Stomach (tissue), 9 donors: Measurements from ENCODE around the gene TM4SF5. TPM values are rescaled to one million over a fixed set of nuclear protein-coding genes. Genes with fewer than 3 reads are reported as not detected.

Source experiments
- DNase-seq, 2 donors: peaks; one replicate each; pipeline versions ENCODE4 v3.0.0 to v3.0.0-alpha.2; 2013 to 2019
- H3K27ac ChIP-seq, 5 donors: fragments of 200-600 bp in 4 of 5; sonication (generic) in 4 of 5; one replicate each; pipeline ENCODE4 v1.5.1; 2013 to 2019; ENCODE audit warnings: mild to moderate bottlenecking in 1 of 5, moderate library complexity in 1 of 5
- H3K27me3 ChIP-seq, 3 donors: fragments of 200-600 bp; sonication (generic); one replicate each; pipeline ENCODE4 v1.5.1; 2017 to 2019; ENCODE audit warnings: mixed run types in 1 of 3
- H3K36me3 ChIP-seq, 4 donors: fragments of 200-600 bp; sonication (generic); 1 replicate in 3 of 4; 2 replicates in 1 of 4; pipeline ENCODE4 v1.5.1; 2016 to 2019
- H3K4me1 ChIP-seq, 4 donors: fragments of 200-600 bp; sonication (generic); one replicate each; pipeline ENCODE4 v1.5.1; 2016 to 2019
- H3K4me3 ChIP-seq, 4 donors: fragments of 200-600 bp; sonication (generic) in 3 of 4; one replicate each; pipeline ENCODE4 v1.5.1; 2016 to 2019; ENCODE audit warnings: mild to moderate bottlenecking in 1 of 4
- H3K9me3 ChIP-seq, 4 donors: fragments of 200-600 bp; sonication (generic); one replicate each; pipeline ENCODE4 v1.5.1; 2016 to 2019
- CTCF ChIP-seq, 7 experiments: fragments of 450-650 bp in 4 of 7; fragments of 200-600 bp in 3 of 7; sonication (generic) in 3 of 7; IDR thresholded peaks; one replicate each; pipeline ENCODE4 v1.5.1; 2016 to 2019; ENCODE audit warnings: antibody characterized with exemption in 7 of 7, control low read depth in 2 of 7, mild to moderate bottlenecking in 1 of 7
- EP300 ChIP-seq: sonication (generic); formaldehyde crosslinking; IDR thresholded peaks from one replicate; pipeline ENCODE4 v1.6.1; 2017; ENCODE audit warnings: antibody characterized with exemption
- POLR2A ChIP-seq, 4 donors: fragments of 450-650 bp; IDR thresholded peaks; one replicate each; pipeline ENCODE4 v1.6.1; 2016; ENCODE audit warnings: antibody characterized with exemption in 4 of 4, control low read depth in 2 of 4, mild to moderate bottlenecking in 1 of 4, moderate library complexity in 1 of 4
- POLR2AphosphoS5 ChIP-seq, 3 donors: sonication (generic); formaldehyde crosslinking; IDR thresholded peaks; one replicate each; pipeline ENCODE4 v1.6.1; 2016; ENCODE audit warnings: antibody characterized with exemption in 3 of 3
- WGBS, 5 donors: extraction: QIAGEN DNeasy Blood & Tissue Kit in 3 of 5; methylation state at CpG; one replicate each; pipeline versions ENCODE4 v1.1.5 to v1.1.7; 2013 to 2018; 5-methylcytosine and 5-hydroxymethylcytosine counted together
- intact Hi-C: fragments of 100-400 bp; cut with DNase I; formaldehyde crosslinking; loops from one replicate; pipeline ENCODE4 v1.15.1; 2023; ENCODE audit warnings: low total_unique reads
- polyA plus RNA-seq, 3 donors: library from polyadenylated mRNA; stranded (reverse); fragments of 200-250 nt; gene quantifications; one replicate each; pipeline ENCODE4 v1.2.3, GENCODE V29; 2013
- total RNA-seq, 5 donors: library from RNA; depleted of rRNA; stranded (reverse); fragments of >200 nt; gene quantifications; one replicate each; pipeline versions ENCODE4 v1.1.0 to v1.2.3, GENCODE V29; 2014 to 2016
- donor health status: healthy with polysubstance abuse.
- donor health status: Bipolar disorder and iron deficiency.
- donor health status: healthy.

The TM4SF5 gene
- total and polyA plus RNA-seq, 8 donors, result 2.3 to 199 (median 7.9) TPM; not detected in 2

GRCh38 chr17:4748686-4749085 lies 23.0 kb upstream of the TM4SF5 start:
- WGBS, 5 donors, result 51 to 62% (median 57%) methylated on average over 4 of the region's 4 CpGs
- Histone ChIP-seq H3K27me3 (peaks cover 0 to 75% (median 0%) of the 10 kb centered on the region in 3 donors), H3K9me3 (no peaks in the 10 kb centered on the region), H3K4me3 (no peak overlapping the region), H3K4me1 (peaks cover 10 to 20% (median 11%) of the 10 kb centered on the region in 4 donors), H3K36me3 (no peaks in the 10 kb centered on the region), H3K27ac (no peak overlapping the region)
- intact Hi-C loops, result no loop called here
- DNase-seq, result no peak
- TF ChIP-seq POLR2AphosphoS5 (IDR thresholded peaks at IDR 0.05) (no peak), EP300 (no peak), POLR2A (IDR thresholded peaks at IDR 0.05) (no peak), CTCF (IDR thresholded peaks at IDR 0.05) (no peak)

GRCh38 chr17:4750606-4751005 lies 21.1 kb upstream of the TM4SF5 start:
- TF ChIP-seq POLR2AphosphoS5 (IDR thresholded peaks at IDR 0.05), result no peak
- TF ChIP-seq POLR2A (IDR thresholded peaks at IDR 0.05), result no peak
- H3K36me3 ChIP-seq, result no peaks in the 10 kb centered on the region
- H3K4me3 ChIP-seq, result no peak overlapping the region
- no peak for DNase-seq
- H3K9me3 ChIP-seq, result no peaks in the 10 kb centered on the region
- H3K27ac ChIP-seq, result no peak overlapping the region
- H3K4me1 ChIP-seq, result peaks cover 2 to 9% (median 3%) of the 10 kb centered on the region in 4 donors
- 32 to 48% (median 44%) methylated on average over 3 of the region's 3 CpGs for WGBS, 5 donors
- intact Hi-C loops, result no loop called here
- peaks cover 0 to 73% (median 6%) of the 10 kb centered on the region in 3 donors for H3K27me3 ChIP-seq

- TF ChIP-seq CTCF (IDR thresholded peaks at IDR 0.05), result no peak
- no peak for TF ChIP-seq EP300
- TF ChIP-seq POLR2A (IDR thresholded peaks at IDR 0.05), result no peak
- no peak for TF ChIP-seq POLR2AphosphoS5 (IDR thresholded peaks at IDR 0.05)
- WGBS, 5 donors, result 61 to 79% (median 67%) methylated on average over 5 of the region's 5 CpGs
- H3K9me3 ChIP-seq, result no peaks in the 10 kb centered on the region
- intact Hi-C loops, result no loop called here
- no peak for DNase-seq
- peaks cover 0 to 7% (median 0%) of the 10 kb centered on the region in 4 donors for H3K4me1 ChIP-seq
- peaks cover 0 to 64% (median 6%) of the 10 kb centered on the region in 3 donors for H3K27me3 ChIP-seq
- no peaks in the 10 kb centered on the region for H3K36me3 ChIP-seq
- H3K27ac ChIP-seq, result no peak overlapping the region
- H3K4me3 ChIP-seq, result no peak overlapping the region
These were observed 19.8 kb upstream of the TM4SF5 start for GRCh38 chr17:4751932-4752331.

- H3K9me3 ChIP-seq, result no peaks in the 10 kb centered on the region
- 77 to 89% (median 86%) methylated on average over 1 of the region's 1 CpG for WGBS, 5 donors
- no peak overlapping the region for H3K4me3 ChIP-seq
- intact Hi-C loops, result no loop called here
- H3K27ac ChIP-seq, result no peak overlapping the region
- peaks cover 0 to 3% (median 0%) of the 10 kb centered on the region in 4 donors for H3K4me1 ChIP-seq
- H3K36me3 ChIP-seq, result no peaks in the 10 kb centered on the region
- TF ChIP-seq POLR2AphosphoS5 (IDR thresholded peaks at IDR 0.05) (no peak), POLR2A (IDR thresholded peaks at IDR 0.05) (no peak), CTCF (IDR thresholded peaks at IDR 0.05) (no peak), EP300 (no peak)
- peaks cover 0 to 62% (median 6%) of the 10 kb centered on the region in 3 donors for H3K27me3 ChIP-seq
- no peak for DNase-seq
These were observed 18.3 kb upstream of the TM4SF5 start for GRCh38 chr17:4753392-4753791.

- 57 to 74% (median 64%) methylated on average over 9 to 10 of the region's 10 CpGs for WGBS, 5 donors
- Histone ChIP-seq H3K4me1 (no peaks in the 10 kb centered on the region), H3K9me3 (no peaks in the 10 kb centered on the region), H3K4me3 (no peak overlapping the region), H3K36me3 (no peaks in the 10 kb centered on the region), H3K27me3 (peaks cover 0 to 33% (median 6%) of the 10 kb centered on the region in 3 donors), H3K27ac (no peak overlapping the region)
- intact Hi-C loops, result no loop called here
- peak in 1 of 2 donors; percentile 50 for DNase-seq
- TF ChIP-seq POLR2AphosphoS5 (IDR thresholded peaks at IDR 0.05) (no peak), EP300 (no peak), POLR2A (IDR thresholded peaks at IDR 0.05) (no peak), CTCF (IDR thresholded peaks at IDR 0.05) (no peak)
These were observed 11.9 kb upstream of the TM4SF5 start for GRCh38 chr17:4759776-4760236.
